Astrocyte (in vitro differentiated cells and primary cell): Measurements from ENCODE around the gene PNPLA5. TPM values are rescaled to one million over a fixed set of nuclear protein-coding genes. Genes with fewer than 3 reads are reported as not detected.
A peak's percentile ranks its signal among the peaks of the same experiment; 100 is the strongest.

Experiments
- DNase-seq: peaks from one replicate; pipeline ENCODE4 v3.0.0-alpha.2; 2010; ENCODE audit warnings: low read depth
- FAIRE-seq: peaks from 2 replicates; lab custom pipeline; 2011; peaks lifted over from hg19 to GRCh38; lab: Jason Lieb, UNC
- H2AFZ ChIP-seq: 2 replicates; pipeline ENCODE4 v1.6.0; 2012; ENCODE audit warnings: low read depth, low read length, inconsistent platforms
- H3K27ac ChIP-seq: 2 replicates; pipeline ENCODE4 v1.5.1; 2011; ENCODE audit warnings: low read depth, low read length, inconsistent platforms
- H3K27me3 ChIP-seq: 2 replicates; pipeline ENCODE4 v1.6.0; 2011; ENCODE audit warnings: low read length, inconsistent platforms; ENCODE audit not compliant: insufficient read depth
- H3K36me3 ChIP-seq: 2 replicates; pipeline ENCODE4 v1.5.1; 2011; ENCODE audit warnings: low read length, inconsistent platforms; ENCODE audit not compliant: insufficient read depth
- H3K4me1 ChIP-seq: 2 replicates; pipeline ENCODE4 v1.5.1; 2011; ENCODE audit warnings: low read length, inconsistent platforms; ENCODE audit not compliant: insufficient read depth
- H3K4me2 ChIP-seq: 2 replicates; pipeline ENCODE4 v1.6.0; 2012; ENCODE audit warnings: low read length, inconsistent platforms
- H3K4me3 ChIP-seq: 2 replicates; pipeline ENCODE4 v1.5.1; 2011; ENCODE audit warnings: low read depth, mild to moderate bottlenecking, low read length, inconsistent platforms; ENCODE audit not compliant: insufficient read depth
- H3K79me2 ChIP-seq: 2 replicates; pipeline ENCODE4 v1.6.0; 2012; ENCODE audit warnings: mild to moderate bottlenecking, low read length, inconsistent platforms; ENCODE audit not compliant: insufficient read depth
- H3K9ac ChIP-seq: 2 replicates; pipeline ENCODE4 v1.6.0; 2012; ENCODE audit warnings: mild to moderate bottlenecking, low read length, inconsistent platforms
- H3K9me3 ChIP-seq: 2 replicates; pipeline ENCODE4 v1.5.1; 2012; ENCODE audit warnings: low read depth, mild to moderate bottlenecking, low read length, inconsistent platforms; ENCODE audit not compliant: insufficient read depth
- H4K20me1 ChIP-seq: 2 replicates; pipeline ENCODE4 v1.6.0; 2012; ENCODE audit warnings: low read length, inconsistent platforms; ENCODE audit not compliant: insufficient read depth
- H3K27ac Mint-ChIP-seq: one replicate; pipeline ENCODE4 v1.8.0; 2021; ENCODE audit warnings: mild to moderate bottlenecking, mixed read lengths; ENCODE audit not compliant: unreplicated experiment
- H3K27me3 Mint-ChIP-seq: one replicate; pipeline ENCODE4 v1.8.0; 2021; ENCODE audit warnings: low read depth, mixed read lengths; ENCODE audit not compliant: unreplicated experiment
- H3K36me3 Mint-ChIP-seq: one replicate; pipeline ENCODE4 v1.8.0; 2021; ENCODE audit warnings: low read depth, mixed read lengths; ENCODE audit not compliant: unreplicated experiment
- H3K4me1 Mint-ChIP-seq: one replicate; pipeline ENCODE4 v1.8.0; 2021; ENCODE audit warnings: low read depth, mixed read lengths; ENCODE audit not compliant: unreplicated experiment
- H3K4me3 Mint-ChIP-seq: one replicate; pipeline ENCODE4 v1.8.0; 2021; ENCODE audit warnings: mild to moderate bottlenecking, moderate library complexity, mixed read lengths; ENCODE audit not compliant: unreplicated experiment
- H3K9me3 Mint-ChIP-seq: one replicate; pipeline ENCODE4 v1.8.0; 2021; ENCODE audit warnings: mild to moderate bottlenecking, mixed read lengths; ENCODE audit not compliant: unreplicated experiment
- EZH2 ChIP-seq: IDR thresholded peaks from 2 replicates; pipeline ENCODE4 v1.6.1; 2012; ENCODE audit warnings: mild to moderate bottlenecking, low read length, inconsistent platforms; ENCODE audit not compliant: insufficient read depth
- total RNA-seq: library from RNA; stranded (reverse); gene quantifications from 2 replicates; pipeline ENCODE4 v1.2.1, GENCODE V29; 2021
- TF ChIP-seq, protein P1 (sequence below): IDR thresholded peaks from 2 replicates; pipeline ENCODE4 v1.5.1; 2011; ENCODE audit warnings: low read depth, mild to moderate bottlenecking, inconsistent platforms, low read length, moderate library complexity; ENCODE audit not compliant: insufficient read depth

The PNPLA5 gene
- total RNA-seq, 1 donor from 2014 or later: not detected

DNA sequence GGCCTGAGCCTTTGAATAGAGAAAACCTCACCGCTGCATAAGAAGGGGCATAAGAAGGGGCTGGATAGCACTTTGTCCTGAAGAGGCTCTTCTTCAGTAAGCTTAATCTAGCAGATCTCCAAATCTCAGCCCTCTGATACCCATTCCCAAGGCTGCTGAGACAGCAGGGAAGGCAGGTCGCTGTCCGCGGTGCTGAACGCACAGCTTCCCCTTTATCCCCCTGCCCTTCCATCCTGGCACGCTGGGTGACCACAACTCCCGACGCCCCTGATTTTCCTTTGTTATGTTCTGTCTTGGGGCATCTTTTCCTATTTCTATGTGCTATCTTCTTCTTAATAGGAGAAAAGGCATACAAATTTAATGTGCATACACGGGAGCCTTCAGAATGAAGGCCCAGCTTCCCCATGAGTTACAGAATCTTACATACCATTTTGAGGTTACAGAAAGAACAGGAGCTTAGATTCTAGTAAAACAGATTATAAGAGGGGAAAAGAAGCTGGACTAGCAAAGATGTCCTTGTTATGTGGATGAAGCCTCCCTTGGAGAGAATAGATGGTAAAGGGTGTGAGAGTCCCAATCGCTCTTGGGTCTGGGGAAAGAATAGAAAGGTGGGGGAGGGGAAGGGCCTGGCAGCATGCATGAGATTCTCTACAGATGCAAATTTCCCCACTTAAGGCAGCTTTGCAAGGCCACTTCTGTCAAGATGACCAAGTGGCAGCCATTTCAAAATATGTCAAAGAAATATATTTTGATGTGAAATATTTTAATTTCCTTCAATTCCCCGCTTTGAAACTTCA lies 23.8 kb downstream of the PNPLA5 start:
- no peak overlapping the region for H2AFZ ChIP-seq
- H3K4me1 Mint-ChIP-seq: no peaks in the 10 kb centered on the region
- no peak overlapping the region for H3K27ac Mint-ChIP-seq
- peaks cover 11% of the 10 kb centered on the region for H3K27me3 ChIP-seq
- H3K4me3 ChIP-seq: no peak overlapping the region
- H3K36me3 Mint-ChIP-seq: no peaks in the 10 kb centered on the region
- no peaks in the 10 kb centered on the region for H3K9me3 ChIP-seq
- peaks cover 2% of the 10 kb centered on the region for H3K9me3 Mint-ChIP-seq
- peaks cover 37% of the 10 kb centered on the region for H3K27me3 Mint-ChIP-seq
- H3K36me3 ChIP-seq: no peaks in the 10 kb centered on the region
- H3K9ac ChIP-seq: no peak overlapping the region
- H3K27ac ChIP-seq: no peak overlapping the region
- DNase-seq (peak; percentile 47), FAIRE-seq (no peak)
- H3K79me2 ChIP-seq: no peaks in the 10 kb centered on the region
- H3K4me2 ChIP-seq: no peak overlapping the region
- H4K20me1 ChIP-seq: no peaks in the 10 kb centered on the region
- TF ChIP-seq, protein P1, sequence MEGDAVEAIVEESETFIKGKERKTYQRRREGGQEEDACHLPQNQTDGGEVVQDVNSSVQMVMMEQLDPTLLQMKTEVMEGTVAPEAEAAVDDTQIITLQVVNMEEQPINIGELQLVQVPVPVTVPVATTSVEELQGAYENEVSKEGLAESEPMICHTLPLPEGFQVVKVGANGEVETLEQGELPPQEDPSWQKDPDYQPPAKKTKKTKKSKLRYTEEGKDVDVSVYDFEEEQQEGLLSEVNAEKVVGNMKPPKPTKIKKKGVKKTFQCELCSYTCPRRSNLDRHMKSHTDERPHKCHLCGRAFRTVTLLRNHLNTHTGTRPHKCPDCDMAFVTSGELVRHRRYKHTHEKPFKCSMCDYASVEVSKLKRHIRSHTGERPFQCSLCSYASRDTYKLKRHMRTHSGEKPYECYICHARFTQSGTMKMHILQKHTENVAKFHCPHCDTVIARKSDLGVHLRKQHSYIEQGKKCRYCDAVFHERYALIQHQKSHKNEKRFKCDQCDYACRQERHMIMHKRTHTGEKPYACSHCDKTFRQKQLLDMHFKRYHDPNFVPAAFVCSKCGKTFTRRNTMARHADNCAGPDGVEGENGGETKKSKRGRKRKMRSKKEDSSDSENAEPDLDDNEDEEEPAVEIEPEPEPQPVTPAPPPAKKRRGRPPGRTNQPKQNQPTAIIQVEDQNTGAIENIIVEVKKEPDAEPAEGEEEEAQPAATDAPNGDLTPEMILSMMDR: no peak
- TF ChIP-seq EZH2: no peak
- H3K4me3 Mint-ChIP-seq: no peak overlapping the region
- no peaks in the 10 kb centered on the region for H3K4me1 ChIP-seq

- DNase-seq: no peak
- H3K79me2 ChIP-seq: no peaks in the 10 kb centered on the region
- peak overlapping the region; percentile 74 for H3K4me2 ChIP-seq
- H3K27me3 ChIP-seq: peaks cover 8% of the 10 kb centered on the region
- Mint-ChIP-seq H3K4me1 (peaks cover 2% of the 10 kb centered on the region), H3K27ac (peak overlapping the region; percentile 62), H3K9me3 (no peaks in the 10 kb centered on the region), H3K27me3 (peaks cover 27% of the 10 kb centered on the region), H3K36me3 (peaks cover 4% of the 10 kb centered on the region), H3K4me3 (peak overlapping the region; percentile 81)
- no peak overlapping the region for H2AFZ ChIP-seq
- H3K9me3 ChIP-seq: no peaks in the 10 kb centered on the region
- peaks cover 18% of the 10 kb centered on the region for H4K20me1 ChIP-seq
- no peak for TF ChIP-seq EZH2
- TF ChIP-seq, protein P1: no peak
- H3K27ac ChIP-seq: no peak overlapping the region
- no peak overlapping the region for H3K9ac ChIP-seq
- peaks cover 5% of the 10 kb centered on the region for H3K4me1 ChIP-seq
- no peaks in the 10 kb centered on the region for H3K36me3 ChIP-seq
- no peak for FAIRE-seq
- peak overlapping the region; percentile 37 for H3K4me3 ChIP-seq
Measured at GRCh38 chr22:43862882-43863202, 29.0 kb downstream of the PNPLA5 start.
